ENCODE data around the gene HNRNPUL1. TPM values are rescaled to one million over a fixed set of nuclear protein-coding genes. Genes with fewer than 3 reads are reported as not detected.

The HNRNPUL1 gene
- total RNA-seq, 1 donor from 2014 or later, result 191 TPM

- H3K27ac ChIP-seq, result no peak overlapping the region
- no peaks in the 10 kb centered on the region for H3K9me3 ChIP-seq
- no peak for TF ChIP-seq CTCF (IDR thresholded peaks at IDR 0.05)
- H3K36me3 ChIP-seq, result peaks cover 80% of the 10 kb centered on the region
- ATAC-seq, result no peak
- DNase-seq, result peak; percentile 39
- H3K4me3 ChIP-seq, result no peak overlapping the region
- intact Hi-C loops (cut with DNase I), result no loop called here
- no peaks in the 10 kb centered on the region for H3K27me3 ChIP-seq (ENCODE audit: low read depth)
- H3K4me1 ChIP-seq, result peaks cover 35% of the 10 kb centered on the region
Measured at GRCh38 chr19:41319500-41320184, 55.5 kb downstream of the HNRNPUL1 start.

DNA sequence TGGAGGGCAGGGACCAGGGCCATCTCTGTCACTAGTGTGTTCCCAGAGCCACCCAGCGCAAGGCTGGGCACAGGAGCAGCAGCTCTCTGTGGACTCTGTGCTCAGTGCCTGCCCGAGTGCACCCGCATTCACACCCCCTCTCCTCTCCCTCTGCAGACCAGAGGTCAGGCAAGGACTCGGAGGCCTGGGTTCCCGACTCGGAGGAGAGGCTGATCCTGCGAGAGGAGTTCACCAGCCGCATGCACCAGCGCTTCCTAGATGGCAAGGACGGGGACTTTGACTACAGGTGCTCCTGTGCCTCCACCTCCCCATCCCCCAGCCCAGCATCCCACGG lies 56.0 kb downstream of the HNRNPUL1 start:
- Histone ChIP-seq H3K4me3 (no peak overlapping the region), H3K36me3 (peaks cover 75% of the 10 kb centered on the region), H3K9me3 (no peaks in the 10 kb centered on the region), H3K27me3 (ENCODE audit: low read depth) (no peaks in the 10 kb centered on the region), H3K4me1 (peaks cover 40% of the 10 kb centered on the region), H3K27ac (no peak overlapping the region)
- intact Hi-C loops (cut with DNase I), result no loop called here
- no peak for ATAC-seq
- DNase-seq, result no peak
- no peak for TF ChIP-seq CTCF (IDR thresholded peaks at IDR 0.05)

- intact Hi-C loops (cut with DNase I), result no loop called here
- DNase-seq (no peak), ATAC-seq (no peak)
- Histone ChIP-seq H3K36me3 (peaks cover 71% of the 10 kb centered on the region), H3K4me1 (peaks cover 45% of the 10 kb centered on the region), H3K27me3 (ENCODE audit: low read depth) (no peaks in the 10 kb centered on the region), H3K27ac (no peak overlapping the region), H3K9me3 (no peaks in the 10 kb centered on the region), H3K4me3 (no peak overlapping the region)
- no peak for TF ChIP-seq CTCF (IDR thresholded peaks at IDR 0.05)
Measured at GRCh38 chr19:41320568-41320967, 56.4 kb downstream of the HNRNPUL1 start.

- Histone ChIP-seq H3K36me3 (peaks cover 64% of the 10 kb centered on the region), H3K27ac (peak overlapping the region; percentile 21)
- no peak for TF ChIP-seq CTCF (IDR thresholded peaks at IDR 0.05)
Measured at GRCh38 chr19:41321204-41321599, 57.0 kb downstream of the HNRNPUL1 start.

GRCh38 chr19:41321600-41322270 lies 57.6 kb downstream of the HNRNPUL1 start:
- DNase-seq, result no peak
- H3K27ac ChIP-seq, result peak overlapping the region; percentile 86
- ATAC-seq, result peak; percentile 27 to 28
- TF ChIP-seq CTCF (IDR thresholded peaks at IDR 0.05), result peak; percentile 72
- H3K36me3 ChIP-seq, result peaks cover 59% of the 10 kb centered on the region
- no peak overlapping the region for H3K4me3 ChIP-seq
- peaks cover 56% of the 10 kb centered on the region for H3K4me1 ChIP-seq
- intact Hi-C loops (cut with DNase I), result no loop called here
- H3K27me3 ChIP-seq (ENCODE audit: low read depth), result no peaks in the 10 kb centered on the region
- no peaks in the 10 kb centered on the region for H3K9me3 ChIP-seq

More at GRCh38 chr19:41321204-41321599, 57.0 kb downstream of the HNRNPUL1 start:
- no peaks in the 10 kb centered on the region for H3K9me3 ChIP-seq
- no peaks in the 10 kb centered on the region for H3K27me3 ChIP-seq (ENCODE audit: low read depth)
- peaks cover 51% of the 10 kb centered on the region for H3K4me1 ChIP-seq
- intact Hi-C loops (cut with DNase I), result no loop called here
- H3K4me3 ChIP-seq, result no peak overlapping the region
- ATAC-seq (no peak), DNase-seq (no peak)

Data from lower lobe of right lung (tissue), 2 donors.